HCT116 (cell line): ENCODE data around the gene FCHO1. TPM values are rescaled to one million over a fixed set of nuclear protein-coding genes. Genes with fewer than 3 reads are reported as not detected.

Source experiments
- ATAC-seq: fragments of 200-7000 bp; cut with Tn5 transposase; 2 replicates; pipeline ENCODE4 v1.9.1; 2020; ENCODE audit warnings: mild to moderate bottlenecking, moderate library complexity
- BruUV-seq: library from RNA; stranded (reverse); fragments of 400-500 nt; replicated peaks from 2 replicates; lab custom pipeline; 2021; lab: Mats Ljungman, UMichigan
- CTCF ChIA-PET: fragments of 300-600 bp; sonication (Branson Sonifier 250); formaldehyde crosslinking; loops from one replicate; lab custom pipeline; 2021; ENCODE audit warnings: antibody characterized with exemption; lab: Charles Lee
- POLR2A ChIA-PET: fragments of 300-600, 350-600 bp; sonication (Branson Sonifier 250); formaldehyde crosslinking; loops from one replicate; lab custom pipeline; 2021; ENCODE audit warnings: antibody characterized with exemption; lab: Charles Lee
- RAD21 ChIA-PET, 2 experiments: fragments of 300-600 bp; sonication (Branson Sonifier 250); formaldehyde crosslinking; loops; one replicate each; lab custom pipeline; 2023; ENCODE audit warnings: low total read pairs in 2 of 2; ENCODE audit not compliant: uncharacterized antibody in 2 of 2, unreplicated experiment in 2 of 2, low non-redundant PET in 1 of 2; lab: Charles Lee
- DNase-seq: peaks from one replicate; pipeline ENCODE4 v3.0.0-alpha.2; 2010; ENCODE audit warnings: low read depth, low spot score
- H2AFZ ChIP-seq: fragments of 200-600 bp; shearing (Covaris generic), sonication (generic); 2 replicates; pipeline ENCODE4 v1.6.1; 2017; ENCODE audit warnings: low read depth, mixed run types, mixed read lengths, antibody characterized with exemption, low read length; ENCODE audit not compliant: poor library complexity, severe bottlenecking
- H3K27ac ChIP-seq: 2 replicates; pipeline ENCODE4 v1.5.1; 2012; ENCODE audit warnings: low read depth, low read length
- H3K27me3 ChIP-seq: fragments of 200-600 bp; sonication (generic); 2 replicates; pipeline ENCODE4 v1.6.1; 2016; ENCODE audit warnings: mixed run types, low read length, mixed read lengths; ENCODE audit not compliant: insufficient read depth
- H3K36me3 ChIP-seq, 2 experiments: fragments of 200-500 bp in 1 of 2; fragments of 200-600 bp in 1 of 2; sonication (Bioruptor generic) in 1 of 2; sonication (generic) in 1 of 2; 2 replicates each; pipeline versions ENCODE4 v1.5.1 to v1.6.1; 2014 to 2016; ENCODE audit warnings: low read length in 2 of 2, inconsistent platforms in 1 of 2, mixed read lengths in 1 of 2, mixed run types in 1 of 2; ENCODE audit not compliant: insufficient read depth in 2 of 2, control insufficient read depth in 1 of 2
- H3K4me1 ChIP-seq, 2 experiments: fragments of 200-600 bp in 1 of 2; sonication (generic) in 1 of 2; 2 replicates each; pipeline versions ENCODE4 v1.5.1 to v1.6.1; 2012 to 2017; ENCODE audit warnings: low read length in 2 of 2, inconsistent platforms in 1 of 2, mild to moderate bottlenecking in 1 of 2, mixed read lengths in 1 of 2, mixed run types in 1 of 2, moderate library complexity in 1 of 2; ENCODE audit not compliant: insufficient read depth in 2 of 2, control insufficient read depth in 1 of 2
- H3K4me2 ChIP-seq: fragments of 200-600 bp; sonication (generic); 2 replicates; pipeline ENCODE4 v1.6.1; 2017; ENCODE audit warnings: mixed run types, low read length, mixed read lengths
- H3K4me3 ChIP-seq, 2 experiments: fragments of 200-600 bp in 1 of 2; sonication (generic) in 1 of 2; replicated peaks in 1 of 2; 2 replicates each; pipeline ENCODE4 v1.5.1; 2011 to 2016; ENCODE audit warnings: low read length in 2 of 2, control low read depth in 1 of 2, low read depth in 1 of 2, mild to moderate bottlenecking in 1 of 2, mixed read lengths in 1 of 2, mixed run types in 1 of 2
- H3K79me2 ChIP-seq: fragments of 200-600 bp; sonication (generic); 2 replicates; pipeline ENCODE4 v1.6.1; 2017; ENCODE audit warnings: mild to moderate bottlenecking, mixed run types, low read length, moderate library complexity, mixed read lengths; ENCODE audit not compliant: insufficient read depth
- H3K9ac ChIP-seq: fragments of 200-600 bp; sonication (generic); 2 replicates; pipeline ENCODE4 v1.6.1; 2016; ENCODE audit warnings: low read length, mixed read lengths
- H3K9me2 ChIP-seq: fragments of 200-600 bp; sonication (generic), shearing (Covaris generic); 2 replicates; pipeline ENCODE4 v1.6.1; 2017; ENCODE audit warnings: mixed run types, mild to moderate bottlenecking, moderate library complexity; ENCODE audit not compliant: insufficient read depth
- H3K9me3 ChIP-seq, 2 experiments: fragments of 200-500 bp in 1 of 2; fragments of 200-600 bp in 1 of 2; sonication (Bioruptor generic) in 1 of 2; sonication (generic) in 1 of 2; 2 replicates each; pipeline ENCODE4 v1.6.1; 2014 to 2017; ENCODE audit warnings: low read length in 2 of 2, mixed read lengths in 2 of 2, inconsistent platforms in 1 of 2, low read depth in 1 of 2, mild to moderate bottlenecking in 1 of 2, mixed run types in 1 of 2, moderate library complexity in 1 of 2; ENCODE audit not compliant: control insufficient read depth in 1 of 2, insufficient read depth in 1 of 2
- H4K20me1 ChIP-seq: fragments of 200-600 bp; sonication (generic), shearing (Covaris generic); 2 replicates; pipeline ENCODE4 v1.6.1; 2017; ENCODE audit warnings: mixed run types, mild to moderate bottlenecking, moderate library complexity; ENCODE audit not compliant: insufficient read depth
- ATF3 ChIP-seq: IDR thresholded peaks from 2 replicates; pipeline ENCODE4 v1.6.1; 2012
- CEBPB ChIP-seq: IDR thresholded peaks from 2 replicates; pipeline ENCODE4 v1.6.1; 2012; ENCODE audit warnings: low read depth
- CTCF ChIP-seq, 3 experiments: fragments of 200-600 bp in 1 of 3; sonication (generic) in 1 of 3; IDR thresholded peaks in 2 of 3; conservative IDR thresholded peaks in 1 of 3; 2 replicates each; pipeline ENCODE4 v1.5.1; 2012 to 2017; ENCODE audit warnings: low read depth in 2 of 3, low read length in 2 of 3, antibody characterized with exemption in 1 of 3, borderline replicate concordance in 1 of 3, control low read depth in 1 of 3, mild to moderate bottlenecking in 1 of 3, mixed read lengths in 1 of 3, mixed run types in 1 of 3, moderate library complexity in 1 of 3; ENCODE audit not compliant: insufficient read depth in 1 of 3
- EGR1 ChIP-seq: IDR thresholded peaks from 2 replicates; pipeline ENCODE4 v1.6.1; 2012; ENCODE audit warnings: low read depth
- ELF1 ChIP-seq: IDR thresholded peaks from 2 replicates; pipeline ENCODE4 v1.6.1; 2012; ENCODE audit warnings: low read depth, borderline replicate concordance
- EZH2phosphoT487 ChIP-seq: fragments of 200-600 bp; IDR thresholded peaks from 2 replicates; pipeline ENCODE4 v1.6.1; 2018; ENCODE audit warnings: antibody characterized with exemption, borderline replicate concordance
- POLR2A ChIP-seq: IDR thresholded peaks from 2 replicates; pipeline ENCODE4 v1.7.0; 2011; ENCODE audit warnings: borderline replicate concordance; ENCODE audit not compliant: insufficient read depth, insufficient read length; ENCODE audit errors: extremely low read depth
- SIN3A ChIP-seq: IDR thresholded peaks from 2 replicates; pipeline ENCODE4 v1.6.1; 2012; ENCODE audit warnings: low read depth
- SRF ChIP-seq: IDR thresholded peaks from 2 replicates; pipeline ENCODE4 v1.6.1; 2012; ENCODE audit warnings: low read depth
- TCF7L2 ChIP-seq: IDR thresholded peaks from 2 replicates; pipeline ENCODE4 v1.7.0; 2011; ENCODE audit warnings: borderline replicate concordance, inconsistent platforms; ENCODE audit not compliant: insufficient read depth, insufficient read length; ENCODE audit errors: extremely low read depth
- YY1 ChIP-seq: IDR thresholded peaks from 2 replicates; pipeline ENCODE4 v1.6.1; 2011; ENCODE audit warnings: low read length, low read depth, moderate library complexity, mild to moderate bottlenecking; ENCODE audit not compliant: insufficient replicate concordance; ENCODE audit errors: extremely low read depth
- ZFX ChIP-seq: fragments of 450-650 bp; IDR thresholded peaks from 2 replicates; pipeline ENCODE4 v1.6.1; 2017
- intact Hi-C: fragments of 100-400 bp; cut with micrococcal nuclease; formaldehyde crosslinking; loops from 2 replicates; pipeline ENCODE4 v1.10.0; 2022
- total RNA-seq: library from RNA; stranded (reverse); gene quantifications from one replicate; pipeline ENCODE4 v1.2.1, GENCODE V29; 2021; ENCODE audit not compliant: unreplicated experiment

Gene FCHO1
- total RNA-seq, 1 experiment from 2014 or later, result 28.1 TPM

- H3K9me2 ChIP-seq, result no peaks in the 10 kb centered on the region
- peaks cover 52% of the 10 kb centered on the region for H3K79me2 ChIP-seq
- ATAC-seq, result peak; percentile 82
- no peak overlapping the region for H3K27ac ChIP-seq
- CTCF ChIA-PET, result interaction anchor here (1.5 kb wide), 1 partner anchor 41 kb away, joined by 6 read pairs; no protein-coding TSS in a partner anchor
- H3K36me3 ChIP-seq, result peaks cover 27 to 35% of the 10 kb centered on the region in 2 experiments; a peak in 3 of 4 replicates
- H3K27me3 ChIP-seq, result no peaks in the 10 kb centered on the region
- H3K4me3 ChIP-seq, result no peak overlapping the region
- TF ChIP-seq TCF7L2, result peak; percentile 22
- TF ChIP-seq CEBPB, result no peak
- peak; percentile 30 to 73 (median 66); a peak in 5 of 6 replicates for TF ChIP-seq CTCF (IDR thresholded peaks at IDR 0.05 in 2 of 3, conservative IDR thresholded peaks at IDR 0.05 in 1 of 3; ENCODE audit: borderline replicate concordance in 1 of 3, insufficient read depth in 1 of 3, low read depth in 2 of 3, low read length in 2 of 3)
- no peak overlapping the region for H3K4me2 ChIP-seq
- H3K4me1 ChIP-seq, result peaks cover 5 to 16% of the 10 kb centered on the region in 2 experiments; a peak in 3 of 4 replicates
- H3K9me3 ChIP-seq, result no peaks in the 10 kb centered on the region
- POLR2A ChIA-PET, result interaction anchor here (0.6 kb wide), 1 partner anchor 17 kb away, joined by 4 read pairs; no protein-coding TSS in a partner anchor
- no peak overlapping the region for H3K9ac ChIP-seq
- DNase-seq, result no peak
- RAD21 ChIA-PET, result no interaction called here
- H2AFZ ChIP-seq, result no peak overlapping the region
- intact Hi-C loops, result no loop called here
- H4K20me1 ChIP-seq, result no peaks in the 10 kb centered on the region
- BruUV-seq, result no TSS peak
Observed at GRCh38 chr19:17725422-17726078, 25.7 kb upstream of the FCHO1 start.

- ATAC-seq (no peak), DNase-seq (no peak)
- no peaks in the 10 kb centered on the region for H3K9me3 ChIP-seq
- H3K36me3 ChIP-seq, result peaks cover 31 to 40% of the 10 kb centered on the region in 2 experiments; a peak in 3 of 4 replicates
- BruUV-seq, result no TSS peak
- ChIA-PET RAD21 (no interaction called here), POLR2A (no interaction called here), CTCF (interaction anchor here (1.5 kb wide), 1 partner anchor 40 kb away, joined by 6 read pairs; no protein-coding TSS in a partner anchor)
- H3K9me2 ChIP-seq, result no peaks in the 10 kb centered on the region
- no peak overlapping the region for H3K4me3 ChIP-seq
- no peaks in the 10 kb centered on the region for H3K27me3 ChIP-seq
- no peak overlapping the region for H3K27ac ChIP-seq
- 0 out of 2 replicates have a peak, but pooled peaks cover 2% of the 10 kb centered on the region for H4K20me1 ChIP-seq
- intact Hi-C loops, result no loop called here
- no peak overlapping the region for H2AFZ ChIP-seq
- H3K9ac ChIP-seq, result no peak overlapping the region
- H3K4me1 ChIP-seq, result peaks cover 0 to 11% of the 10 kb centered on the region in 2 experiments; a peak in 3 of 4 replicates
- no peak overlapping the region for H3K4me2 ChIP-seq
- peaks cover 52% of the 10 kb centered on the region for H3K79me2 ChIP-seq
- TF ChIP-seq ATF3, result no peak
- TF ChIP-seq TCF7L2, result no peak
- TF ChIP-seq EZH2phosphoT487, result no peak
- TF ChIP-seq ZFX, result no peak
- no peak for TF ChIP-seq YY1
- TF ChIP-seq CEBPB, result no peak
- no peak for TF ChIP-seq SRF
- TF ChIP-seq POLR2A, result no peak
- TF ChIP-seq SIN3A, result no peak
- TF ChIP-seq ELF1, result no peak
- TF ChIP-seq EGR1, result no peak
Observed at GRCh38 chr19:17726136-17726741, 25.0 kb upstream of the FCHO1 start.
